HL-60 (cell line): Measurements from ENCODE around the gene CDYL.
A peak's percentile ranks its signal among the peaks of the same experiment; 100 is the strongest.

Experiments used
- DNase-seq, 2 experiments: peaks; one replicate each; pipeline ENCODE4 v3.0.0-alpha.2; 2010 to 2020; ENCODE audit warnings: low read depth in 1 of 2, low spot score in 1 of 2
- H3K27ac ChIP-seq: fragments of 250-450 bp; sonication (Bioruptor Pico); replicated peaks from 2 replicates; pipeline ENCODE4 v1.5.1; 2020; ENCODE audit warnings: mild to moderate bottlenecking, moderate library complexity
- H3K27me3 ChIP-seq: fragments of 250-450 bp; sonication (Bioruptor Pico); 2 replicates; pipeline ENCODE4 v1.5.1; 2021; ENCODE audit warnings: mild to moderate bottlenecking, moderate library complexity; ENCODE audit not compliant: insufficient read depth, poor library complexity, severe bottlenecking
- H3K4me3 ChIP-seq: replicated peaks from 2 replicates; pipeline ENCODE4 v1.5.1; 2011; ENCODE audit warnings: mild to moderate bottlenecking, control low read depth, low read length; ENCODE audit not compliant: insufficient read depth
- CTCF ChIP-seq: IDR thresholded peaks from one replicate; pipeline ENCODE4 v1.5.1; 2011; ENCODE audit warnings: low read length, control low read depth, inconsistent platforms; ENCODE audit not compliant: insufficient read depth
- GABPA ChIP-seq: IDR thresholded peaks from 2 replicates; pipeline ENCODE4 v1.6.1; 2012; ENCODE audit warnings: low read depth
- POLR2AphosphoS5 ChIP-seq: IDR thresholded peaks from 2 replicates; pipeline ENCODE4 v1.6.1; 2012; ENCODE audit warnings: low read depth
- REST ChIP-seq: IDR thresholded peaks from 2 replicates; pipeline ENCODE4 v1.6.1; 2012; ENCODE audit warnings: low read depth; ENCODE audit not compliant: insufficient replicate concordance
- SPI1 ChIP-seq: IDR thresholded peaks from 2 replicates; pipeline ENCODE4 v1.6.1; 2012; ENCODE audit warnings: low read depth, mild to moderate bottlenecking, borderline replicate concordance

Gene CDYL

GRCh38 chr6:4885341-4885933 is 109.2 kb downstream of the CDYL start:
- Histone ChIP-seq H3K27ac (no peak overlapping the region), H3K27me3 (no peaks in the 10 kb centered on the region), H3K4me3 (no peak overlapping the region)
- peak; percentile 66; the same call in 1 of the 2 replicates for TF ChIP-seq SPI1
- TF ChIP-seq CTCF = no peak
- no peak for TF ChIP-seq POLR2AphosphoS5
- DNase-seq = no peak

GRCh38 chr6:4888841-4889240 is 112.6 kb downstream of the CDYL start:
- Histone ChIP-seq H3K27me3 (no peaks in the 10 kb centered on the region), H3K27ac (peak overlapping the region; percentile 74), H3K4me3 (no peak overlapping the region)
- no peak for TF ChIP-seq REST
- no peak for TF ChIP-seq POLR2AphosphoS5
- no peak for TF ChIP-seq SPI1
- no peak for TF ChIP-seq CTCF
- DNase-seq = no peak

GRCh38 chr6:4889701-4890100 is 113.5 kb downstream of the CDYL start:
- TF ChIP-seq SPI1 (peak; percentile 84; the same call in 1 of the 2 replicates), POLR2AphosphoS5 (peak; percentile 27; the same call in 1 of the 2 replicates), REST (no peak), GABPA (peak; percentile 65), CTCF (no peak)
- Histone ChIP-seq H3K4me3 (no peak overlapping the region; the same call in 1 of the 2 replicates), H3K27me3 (no peaks in the 10 kb centered on the region), H3K27ac (peak overlapping the region; percentile 74)
- DNase-seq = peak; percentile 66 to 85

DNA sequence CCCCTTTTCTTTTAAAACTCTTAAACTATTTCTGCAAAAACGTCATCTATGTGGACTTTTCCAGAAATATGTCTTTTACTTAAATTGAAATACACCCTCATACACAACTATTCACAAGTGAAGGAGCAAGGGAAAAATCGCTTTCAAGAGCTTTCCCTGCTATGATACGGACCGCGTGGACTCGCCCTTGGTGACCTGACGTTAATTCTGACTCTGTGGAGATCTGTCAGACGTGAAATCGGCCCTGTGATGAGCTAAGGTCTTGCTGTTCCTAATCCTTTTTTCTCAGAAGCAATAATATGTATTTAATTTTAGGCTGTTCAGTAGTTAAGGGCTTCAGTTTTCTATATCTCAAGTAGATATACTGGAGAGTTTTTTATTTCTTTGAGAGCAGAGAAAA is 114.0 kb downstream of the CDYL start:
- peak overlapping the region; percentile 74 for H3K27ac ChIP-seq
- no peaks in the 10 kb centered on the region for H3K27me3 ChIP-seq
- no peak for TF ChIP-seq POLR2AphosphoS5
- no peak for DNase-seq
- H3K4me3 ChIP-seq = no peak overlapping the region
